GM12865 (cell line): ENCODE data around the gene EGFL8.

Experiments used
- DNase-seq: peaks from one replicate; pipeline ENCODE4 v3.0.0; 2010; ENCODE audit warnings: low read depth
- H3K4me3 ChIP-seq: 2 replicates; pipeline ENCODE4 v1.5.1; 2011; ENCODE audit warnings: mild to moderate bottlenecking, low read depth, low read length, control low read depth
- TF ChIP-seq, protein P1 (sequence below): IDR thresholded peaks from 2 replicates; pipeline ENCODE4 v1.5.1; 2011; ENCODE audit warnings: low read length, control low read depth, low read depth, inconsistent platforms; ENCODE audit not compliant: insufficient read depth; ENCODE audit errors: missing control alignments

Gene EGFL8

DNA sequence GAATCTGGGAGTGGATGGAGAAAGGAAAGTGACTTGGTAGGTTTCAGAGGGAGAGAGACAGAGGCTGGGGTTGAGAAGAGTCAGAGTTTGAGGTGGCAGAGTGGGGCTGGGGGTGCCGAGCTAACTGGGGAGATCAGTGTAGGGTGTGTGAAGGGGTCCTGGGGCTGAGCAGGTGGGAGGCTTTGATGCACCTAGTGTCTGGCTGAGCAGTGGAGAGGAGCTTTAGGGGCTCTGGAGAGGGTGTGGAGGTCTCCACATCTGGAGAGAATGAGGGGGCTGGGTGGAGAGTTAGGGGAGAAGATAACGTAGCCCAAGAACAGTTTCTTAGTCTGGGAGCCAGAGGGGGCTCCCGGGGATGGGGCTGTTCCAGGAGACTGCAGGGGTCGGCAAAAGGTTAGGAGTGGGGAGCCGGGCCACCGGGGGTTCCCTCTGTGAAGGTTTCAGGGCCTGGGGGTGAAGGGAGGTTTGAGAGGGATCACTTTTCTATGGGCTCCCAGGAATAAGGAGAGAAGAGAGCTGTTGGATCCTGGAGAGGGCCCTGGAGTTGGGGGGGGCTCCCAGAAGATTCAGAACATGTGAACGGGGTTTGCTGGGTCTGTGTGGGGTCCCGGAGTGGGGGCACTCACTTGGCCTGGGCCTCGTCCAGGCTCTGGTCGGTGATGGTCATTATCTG lies 24.8 kb downstream of the EGFL8 start:
- no peak for DNase-seq
- peak overlapping the region; percentile 67 for H3K4me3 ChIP-seq
- TF ChIP-seq, protein P1, sequence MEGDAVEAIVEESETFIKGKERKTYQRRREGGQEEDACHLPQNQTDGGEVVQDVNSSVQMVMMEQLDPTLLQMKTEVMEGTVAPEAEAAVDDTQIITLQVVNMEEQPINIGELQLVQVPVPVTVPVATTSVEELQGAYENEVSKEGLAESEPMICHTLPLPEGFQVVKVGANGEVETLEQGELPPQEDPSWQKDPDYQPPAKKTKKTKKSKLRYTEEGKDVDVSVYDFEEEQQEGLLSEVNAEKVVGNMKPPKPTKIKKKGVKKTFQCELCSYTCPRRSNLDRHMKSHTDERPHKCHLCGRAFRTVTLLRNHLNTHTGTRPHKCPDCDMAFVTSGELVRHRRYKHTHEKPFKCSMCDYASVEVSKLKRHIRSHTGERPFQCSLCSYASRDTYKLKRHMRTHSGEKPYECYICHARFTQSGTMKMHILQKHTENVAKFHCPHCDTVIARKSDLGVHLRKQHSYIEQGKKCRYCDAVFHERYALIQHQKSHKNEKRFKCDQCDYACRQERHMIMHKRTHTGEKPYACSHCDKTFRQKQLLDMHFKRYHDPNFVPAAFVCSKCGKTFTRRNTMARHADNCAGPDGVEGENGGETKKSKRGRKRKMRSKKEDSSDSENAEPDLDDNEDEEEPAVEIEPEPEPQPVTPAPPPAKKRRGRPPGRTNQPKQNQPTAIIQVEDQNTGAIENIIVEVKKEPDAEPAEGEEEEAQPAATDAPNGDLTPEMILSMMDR = no peak

DNA sequence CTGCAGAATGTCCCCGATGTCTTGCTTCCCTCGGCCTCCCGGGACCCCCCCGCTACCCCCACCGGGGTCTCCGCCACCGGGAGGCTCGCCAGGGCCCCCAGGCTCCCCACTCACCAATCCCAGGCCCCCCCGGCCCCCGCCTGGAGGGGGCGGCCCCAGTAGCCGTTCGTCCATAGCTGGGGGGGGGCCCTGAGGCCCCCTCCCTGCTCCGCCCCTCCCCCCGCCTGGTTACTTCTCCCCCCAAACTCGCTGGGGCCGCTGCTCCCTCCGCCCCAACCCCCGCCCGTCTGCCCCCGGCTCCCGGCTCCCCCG lies 25.3 kb downstream of the EGFL8 start:
- TF ChIP-seq, protein P1 = no peak
- H3K4me3 ChIP-seq = peak overlapping the region; percentile 67

DNA sequence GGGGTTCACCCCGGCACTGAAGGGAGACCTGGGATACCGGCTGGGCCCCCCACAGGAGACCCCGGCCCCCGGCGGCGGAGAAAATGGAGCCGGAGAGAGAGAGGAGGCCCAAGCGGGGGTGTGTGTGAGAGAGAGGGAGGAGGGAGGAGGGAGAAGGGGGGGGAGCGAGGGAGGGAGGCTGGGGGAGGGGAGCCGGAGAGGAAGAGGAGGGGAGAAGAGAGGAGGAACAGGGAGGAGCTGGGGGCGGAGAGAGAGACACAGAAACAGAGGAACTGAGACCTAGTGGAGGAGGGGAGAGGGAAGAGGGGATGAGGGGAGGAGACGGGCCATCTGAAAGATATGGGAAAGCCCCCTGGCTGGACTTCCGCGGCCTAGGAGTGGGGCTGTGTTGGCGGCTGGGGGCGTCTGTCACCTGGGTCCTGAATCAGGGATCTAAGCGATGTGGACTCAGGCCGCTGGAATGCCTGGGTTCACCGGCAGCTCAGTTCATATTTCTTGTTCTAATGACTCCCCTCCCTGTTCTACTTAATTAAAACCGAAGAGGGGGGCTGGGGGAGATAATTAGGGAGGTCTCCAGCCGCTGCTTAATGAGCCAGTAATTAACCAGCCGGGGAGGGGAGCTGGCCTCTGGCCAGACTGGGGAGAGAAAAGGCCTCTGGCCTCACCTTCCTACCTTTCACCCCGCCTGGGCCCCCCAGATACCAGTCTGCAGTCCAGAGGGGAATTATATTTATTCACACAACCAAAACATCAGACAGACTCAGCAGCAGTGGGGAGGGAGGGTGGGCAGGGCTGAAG lies 25.9 kb downstream of the EGFL8 start, which contains the start of gene PBX2:
TSS of gene PBX2 (minus strand) at position 149 of the 798 bp plus-strand sequence. CDS start 287 bp downstream, outside the sequence.
- peak; percentile 96 for DNase-seq
- H3K4me3 ChIP-seq = peak within 1 kb of the TSS; percentile 67
- TF ChIP-seq, protein P1 = no peak

More for the DNA sequence above, 25.3 kb downstream of the EGFL8 start:
- no peak for DNase-seq

DNA sequence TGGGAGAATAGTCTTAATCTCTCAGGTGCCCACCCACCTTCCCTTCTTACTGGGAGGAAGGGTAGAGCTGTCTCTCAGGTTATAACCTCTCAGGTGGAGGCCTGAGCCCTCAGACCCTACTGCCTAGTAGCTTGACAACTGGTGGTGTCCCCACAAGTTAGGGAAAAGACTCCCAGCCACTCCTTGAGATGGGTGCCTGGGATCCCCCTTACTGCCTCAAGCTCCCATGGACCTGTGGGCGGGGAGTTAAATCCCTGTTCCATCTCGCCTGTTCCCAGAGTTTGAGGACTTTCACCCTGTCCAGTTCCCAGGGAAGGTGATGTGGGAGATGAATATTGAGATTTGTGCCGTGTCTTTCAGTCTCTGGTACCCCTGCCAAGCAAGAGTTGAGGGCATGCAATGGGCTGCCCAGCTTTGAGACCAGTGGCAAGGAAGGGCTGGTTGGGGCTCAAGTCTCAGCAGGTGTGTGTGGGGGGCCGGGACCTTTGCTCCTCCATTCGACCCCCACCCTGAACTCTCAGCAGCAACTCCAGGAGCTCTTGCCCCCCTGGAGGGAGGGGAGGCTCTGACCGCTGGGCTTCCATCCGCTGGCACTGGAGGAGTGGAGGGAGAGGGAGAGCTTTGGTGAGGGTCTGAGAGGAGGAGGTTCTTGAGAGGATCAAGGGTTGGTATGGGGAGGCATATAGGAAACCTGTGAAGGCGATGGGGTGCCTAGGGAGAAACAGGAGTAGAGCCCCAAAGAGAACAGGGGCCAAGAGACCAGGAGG lies 26.7 kb downstream of the EGFL8 start:
- peak; percentile 24 for DNase-seq
- peak overlapping the region; percentile 67 for H3K4me3 ChIP-seq
- TF ChIP-seq, protein P1 = no peak

DNA sequence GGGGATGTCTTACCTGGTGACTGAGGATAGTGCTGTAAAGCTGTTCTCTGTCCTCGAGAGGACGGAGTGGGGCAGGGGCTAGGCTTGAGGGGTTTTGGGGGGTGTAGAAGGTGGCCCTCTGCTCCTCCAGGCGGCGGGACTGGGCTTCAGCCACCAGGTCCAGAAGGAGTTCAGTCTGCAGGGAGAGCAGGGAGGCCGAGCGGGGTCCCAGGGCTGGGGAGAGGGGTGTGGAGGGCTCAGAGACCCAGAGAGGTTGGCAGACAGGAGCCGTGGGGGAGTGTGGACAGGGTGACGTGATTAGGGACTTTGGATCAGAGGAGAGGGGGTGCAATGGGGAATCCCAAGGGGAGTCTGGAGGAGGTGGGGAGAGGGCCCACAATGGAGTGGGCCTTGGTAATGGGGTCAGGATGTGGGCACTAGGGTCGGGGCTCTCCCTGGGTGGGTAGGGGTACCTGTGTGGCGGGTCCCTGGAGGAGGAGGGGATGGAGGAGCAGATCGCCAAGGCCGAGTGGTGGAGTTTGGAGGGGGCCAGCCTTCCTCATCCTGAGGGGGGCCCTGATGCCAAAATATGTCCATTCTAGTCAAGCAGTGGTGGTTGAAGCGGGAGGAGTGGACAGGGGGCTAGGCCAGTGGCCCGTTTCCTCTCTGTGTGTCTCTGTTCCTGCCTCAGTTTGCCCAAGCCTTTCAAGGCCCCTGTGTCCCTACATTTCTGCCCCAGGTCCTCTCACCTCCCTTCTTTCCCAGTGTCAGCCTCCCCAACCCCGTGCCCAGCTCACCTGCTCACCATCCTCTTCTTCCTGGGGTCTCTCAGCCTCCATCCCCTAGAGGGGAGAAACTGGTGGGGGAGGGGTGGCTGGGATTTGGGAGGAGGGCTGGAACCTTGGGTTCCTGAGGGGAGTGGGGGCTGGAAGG lies 27.6 kb downstream of the EGFL8 start:
- peak; percentile 39 for DNase-seq
- H3K4me3 ChIP-seq = peak overlapping the region; percentile 67

More for the DNA sequence above, 27.6 kb downstream of the EGFL8 start:
- TF ChIP-seq, protein P1 = no peak
